Pulmonary artery endothelial cell (primary cell): ENCODE measurements around the gene TEX44. TPM values are rescaled to one million over a fixed set of nuclear protein-coding genes. Genes with fewer than 3 reads are reported as not detected.

ENCODE experiments used
- DNase-seq: peaks from one replicate; pipeline ENCODE4 v3.0.0-alpha.2; 2011; ENCODE audit warnings: low read depth, low spot score
- total RNA-seq: library from RNA; depleted of rRNA; stranded (reverse); fragments of >200 nt; gene quantifications from 2 replicates; pipeline ENCODE4 v1.2.3, GENCODE V29; 2014

TEX44 gene
- total RNA-seq, 1 donor from 2014 or later: not detected

DNA sequence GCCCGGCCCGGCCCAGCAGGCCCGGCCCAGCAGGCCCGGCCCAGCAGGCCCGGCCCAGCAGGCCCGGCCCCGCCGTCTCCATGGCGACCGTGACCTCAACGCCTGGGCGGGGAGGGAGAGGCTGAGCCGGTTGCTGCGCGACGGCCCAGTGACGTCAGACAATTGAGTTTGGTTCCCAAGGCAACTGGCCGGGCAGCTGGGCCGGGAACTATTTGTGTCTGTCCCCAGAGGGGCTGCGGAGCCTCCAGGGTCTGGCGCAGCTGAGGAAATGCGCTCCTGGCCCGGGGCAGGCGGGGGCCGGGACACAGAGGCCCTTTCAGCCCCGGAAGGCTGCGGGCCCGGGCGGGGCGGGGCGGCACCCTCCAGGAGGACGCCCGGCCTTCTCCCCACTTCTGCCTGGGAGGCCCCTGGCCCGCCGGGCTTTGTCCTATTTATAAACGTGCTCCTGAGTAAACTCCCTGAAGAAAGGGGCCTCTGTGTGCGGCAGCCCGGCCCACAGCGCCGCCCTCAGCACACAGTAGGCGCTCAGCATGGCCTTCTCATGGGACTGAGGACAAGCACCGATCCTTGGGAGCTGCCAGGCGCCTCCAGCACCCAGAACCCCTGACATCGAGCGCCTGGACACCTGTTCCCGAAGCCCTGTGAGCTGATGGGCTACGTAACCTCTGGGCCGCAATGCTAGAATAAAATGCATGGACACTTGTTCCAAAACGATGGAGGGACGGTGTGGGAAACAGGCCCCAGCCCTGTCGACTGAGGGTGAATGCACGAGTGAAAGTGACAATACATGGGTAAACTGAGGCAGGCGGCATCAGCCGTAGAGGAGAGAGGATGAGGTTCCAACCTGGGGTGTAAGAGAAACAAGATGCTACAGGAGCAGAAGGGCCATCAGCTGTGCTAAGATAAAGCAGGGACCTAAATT is 12.3 kb downstream of the TEX44 start:
- DNase-seq: peak; percentile 93

- DNase-seq: no peak
Measured at GRCh38 chr2:231605607-231606091, 13.0 kb downstream of the TEX44 start.

GRCh38 chr2:231606941-231607340 is 14.3 kb downstream of the TEX44 start:
- no peak for DNase-seq

DNA sequence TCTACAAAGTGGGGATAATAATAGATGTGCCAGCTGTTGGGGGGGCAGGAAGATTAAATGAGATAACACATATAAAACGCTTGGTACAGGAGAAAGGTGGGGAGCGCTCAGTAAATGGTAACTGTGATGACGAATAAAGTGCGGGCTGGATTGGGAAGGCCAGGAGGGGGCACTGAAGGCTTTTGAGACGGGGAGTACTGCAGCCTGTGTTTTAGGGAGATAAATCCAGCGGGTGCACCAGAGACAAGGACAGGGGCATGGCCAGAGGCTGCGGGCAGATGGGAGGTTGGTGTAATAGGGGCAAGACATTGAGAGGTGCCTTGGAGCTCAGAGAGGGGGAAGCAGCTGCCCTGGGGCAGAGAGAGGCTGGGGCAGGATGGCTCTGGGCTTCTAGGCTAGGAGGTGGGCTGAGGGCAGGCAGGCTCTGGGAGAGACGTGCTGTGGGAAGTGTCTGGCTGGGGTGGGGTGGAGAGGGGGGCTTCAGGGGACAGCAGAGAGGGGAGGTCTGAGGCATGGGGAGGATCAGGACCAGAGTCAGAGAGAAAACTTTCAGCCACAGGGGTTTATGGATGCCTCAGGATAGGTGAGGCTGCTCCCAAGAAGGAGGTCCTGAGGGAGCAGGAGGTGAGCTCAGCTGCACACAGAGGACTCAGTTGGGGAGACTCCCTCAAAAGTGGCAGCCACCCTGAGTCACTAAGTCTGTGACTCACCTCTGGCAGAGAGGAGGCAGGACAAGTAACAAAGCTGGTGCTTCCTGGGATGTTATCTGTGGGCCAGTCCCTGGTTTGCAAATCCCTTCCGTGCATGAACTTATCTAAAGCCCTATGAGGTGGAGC is 18.8 kb downstream of the TEX44 start:
- DNase-seq: no peak

DNA sequence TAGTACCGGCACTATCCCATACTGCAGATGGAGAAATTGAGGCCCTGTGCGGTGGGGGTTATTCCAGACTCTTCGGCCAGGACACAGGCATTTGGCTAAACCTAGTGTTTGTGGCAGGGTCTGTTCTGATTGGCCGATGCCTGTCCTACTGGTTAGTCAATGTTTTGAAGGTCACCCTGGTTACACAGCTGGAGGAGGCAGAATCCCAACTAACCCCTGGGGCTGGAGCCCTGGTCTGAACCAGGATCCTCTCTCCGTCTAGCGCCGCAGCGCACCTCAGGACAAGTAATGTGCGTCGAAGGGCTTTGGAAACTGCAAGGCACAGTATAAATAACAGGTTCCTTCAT is 19.4 kb downstream of the TEX44 start:
- DNase-seq: no peak

- peak; percentile 81 for DNase-seq
Measured at GRCh38 chr2:231612456-231613330, 20.0 kb downstream of the TEX44 start.

GRCh38 chr2:231613331-231613662 is 20.6 kb downstream of the TEX44 start:
- no peak for DNase-seq

DNA sequence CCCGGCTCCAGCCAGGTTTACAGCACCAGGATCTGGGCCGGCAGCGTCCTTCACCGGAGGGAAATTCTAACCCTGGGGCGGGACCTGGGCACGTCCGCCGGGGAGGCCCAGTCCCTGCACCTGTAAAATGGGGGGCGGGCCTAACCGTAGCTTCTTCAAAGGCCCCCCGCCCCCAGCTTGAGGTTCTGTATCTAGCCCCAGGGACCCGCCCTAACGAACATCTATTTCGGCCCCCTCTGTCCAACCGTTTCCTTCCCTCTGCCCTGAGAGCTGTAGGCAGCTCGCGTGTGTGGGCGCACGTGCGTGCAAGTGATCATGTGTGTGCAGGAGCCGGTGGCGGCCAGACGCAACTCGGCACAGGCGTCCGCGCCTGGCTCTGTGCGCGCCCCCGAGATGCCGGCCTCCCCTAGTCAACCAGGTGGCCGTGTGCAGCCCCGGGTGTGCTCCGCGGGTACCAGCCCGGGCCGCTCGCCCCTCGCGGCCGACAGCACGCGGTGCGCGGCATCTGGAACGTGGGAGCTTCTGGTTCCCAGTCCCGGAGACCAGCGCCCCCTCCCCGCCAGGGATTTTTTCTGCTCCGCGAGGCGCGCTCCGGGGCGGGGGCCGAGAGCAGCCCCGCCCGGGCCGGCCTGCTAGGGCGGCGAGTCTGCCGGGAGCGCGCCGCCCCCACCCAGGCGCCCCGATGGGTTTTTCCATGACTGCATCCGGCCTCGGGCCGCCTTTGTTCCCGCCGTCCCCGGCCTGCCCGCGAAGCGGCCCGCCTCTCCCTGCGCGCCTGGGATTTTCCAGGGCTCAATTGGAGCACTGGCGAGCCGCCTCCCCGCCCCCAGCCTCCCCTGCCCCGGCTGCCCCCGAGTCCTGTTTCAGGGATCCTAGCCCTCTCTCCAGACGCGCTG is 21.2 kb downstream of the TEX44 start:
- DNase-seq: peak; percentile 55

- DNase-seq: no peak
Measured at GRCh38 chr2:231614559-231615057, 21.9 kb downstream of the TEX44 start.

GRCh38 chr2:231615058-231615671 is 22.5 kb downstream of the TEX44 start:
- DNase-seq: no peak

DNA sequence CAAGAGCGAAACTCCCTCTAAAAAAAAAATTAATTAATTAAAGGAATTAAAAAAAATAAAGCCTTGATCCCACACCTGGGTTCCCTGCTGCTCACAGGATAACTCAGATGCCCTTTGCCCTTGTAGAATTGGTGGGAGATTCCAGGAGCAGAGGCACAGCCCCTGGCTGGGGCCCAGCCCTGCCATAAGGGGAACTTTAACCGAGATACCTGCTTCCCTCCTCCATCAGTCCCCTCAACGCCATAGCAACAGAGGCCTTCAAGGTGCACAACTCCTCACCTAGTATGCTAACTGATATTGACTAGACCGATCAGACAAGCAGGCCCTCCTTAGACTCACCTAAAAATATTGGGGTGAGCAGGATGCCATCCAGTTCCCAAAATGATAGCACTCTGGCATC is 23.6 kb downstream of the TEX44 start:
- no peak for DNase-seq

DNA sequence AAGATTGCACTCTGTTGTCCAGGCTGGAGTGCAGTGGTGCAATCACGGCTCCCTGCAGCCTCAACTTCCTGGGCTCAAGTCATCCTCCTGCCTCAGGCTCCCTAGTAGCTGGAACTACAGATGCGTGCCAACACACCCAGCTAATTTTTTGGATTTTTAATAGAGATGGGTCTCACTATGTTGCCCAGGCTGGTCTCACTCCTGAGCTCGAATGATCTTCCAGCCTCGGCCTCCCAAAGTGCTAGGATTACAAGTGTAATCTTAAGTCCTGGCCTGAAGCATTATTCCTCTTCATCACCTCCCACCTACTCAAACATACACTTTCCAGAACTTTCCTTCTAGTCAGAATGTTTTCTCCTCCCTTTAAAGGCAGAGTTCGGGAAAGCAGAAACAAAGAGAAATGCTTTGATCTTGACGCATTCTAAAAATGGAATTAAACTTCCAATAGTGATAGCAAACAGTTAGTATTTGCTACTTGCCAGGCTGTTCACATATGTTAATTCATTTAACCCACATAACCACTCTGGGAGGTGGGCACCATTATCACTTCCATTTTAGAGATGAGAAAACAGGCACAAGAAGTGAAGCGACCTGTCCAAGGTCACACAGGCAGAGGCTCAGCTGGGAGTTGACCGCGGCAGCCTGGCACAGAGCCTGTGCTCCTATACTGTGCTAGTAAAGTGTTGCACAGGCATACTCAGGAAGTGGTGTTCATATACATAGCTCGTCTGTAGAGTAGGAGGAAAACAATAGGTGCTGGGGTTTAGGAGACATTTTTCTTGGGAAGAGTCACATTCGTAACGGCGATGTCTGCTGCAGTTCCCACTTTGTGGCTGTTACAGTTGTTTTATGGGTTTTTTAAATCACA is 24.6 kb downstream of the TEX44 start:
- no peak for DNase-seq

DNA sequence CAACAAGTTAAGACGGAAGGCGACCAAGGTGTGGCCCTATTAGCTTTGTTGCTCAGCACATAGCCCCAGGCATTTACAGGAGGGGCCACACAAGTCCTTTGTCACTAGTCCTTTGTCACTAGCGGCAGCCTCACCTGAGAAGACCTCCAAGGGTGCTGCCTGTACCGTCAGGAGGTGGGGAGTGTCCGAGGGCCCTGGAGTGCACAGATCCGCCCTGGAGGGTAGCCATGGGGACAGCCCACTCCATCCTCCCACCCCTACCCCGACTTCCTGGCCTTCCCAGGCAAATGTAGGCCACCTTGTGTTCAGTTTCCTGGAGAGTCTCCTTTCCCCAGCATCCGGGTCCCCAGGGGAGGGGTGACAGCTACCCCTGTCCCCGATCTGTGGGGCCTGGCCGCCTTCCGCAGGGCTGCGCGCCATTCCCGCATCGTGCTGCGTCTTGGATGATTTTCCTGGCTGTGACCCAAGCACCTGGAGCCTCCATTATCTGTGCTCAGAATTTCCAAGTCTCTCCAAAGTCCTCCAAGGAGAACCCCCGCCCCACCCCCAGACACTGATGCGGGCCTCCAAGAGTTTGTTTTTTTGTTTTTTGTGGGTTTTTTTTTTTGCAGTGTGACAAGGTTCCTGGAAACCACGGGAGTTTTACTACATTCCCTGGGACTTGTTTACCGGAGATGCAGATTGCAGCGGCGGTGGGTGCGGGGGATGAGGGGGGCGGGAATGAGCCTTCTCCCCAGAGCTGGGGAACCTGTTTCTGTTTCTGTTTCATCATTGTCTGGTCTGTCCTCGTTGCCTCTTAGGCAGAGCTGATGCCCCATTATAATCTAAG is 28.6 kb downstream of the TEX44 start:
- DNase-seq: no peak

DNA sequence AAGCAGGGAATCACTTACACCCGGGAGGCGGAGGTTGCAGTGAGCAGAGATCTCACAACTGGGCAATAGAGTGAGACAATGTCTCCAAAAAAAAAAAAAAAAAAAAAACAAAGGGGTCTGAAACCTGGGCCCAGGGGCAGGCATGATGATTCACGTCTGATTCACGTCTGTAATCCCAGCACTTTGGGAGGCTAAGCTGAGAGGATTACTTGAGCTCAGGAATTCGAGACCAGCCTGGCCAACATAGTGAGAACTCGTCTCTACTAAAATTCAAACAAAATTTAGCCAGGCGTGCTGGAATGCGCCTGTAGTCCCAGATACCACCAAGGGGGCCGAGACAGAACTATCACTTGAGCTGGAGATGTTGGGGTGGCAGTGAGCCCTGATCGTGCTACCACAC is 30.3 kb downstream of the TEX44 start:
- DNase-seq: no peak

DNA sequence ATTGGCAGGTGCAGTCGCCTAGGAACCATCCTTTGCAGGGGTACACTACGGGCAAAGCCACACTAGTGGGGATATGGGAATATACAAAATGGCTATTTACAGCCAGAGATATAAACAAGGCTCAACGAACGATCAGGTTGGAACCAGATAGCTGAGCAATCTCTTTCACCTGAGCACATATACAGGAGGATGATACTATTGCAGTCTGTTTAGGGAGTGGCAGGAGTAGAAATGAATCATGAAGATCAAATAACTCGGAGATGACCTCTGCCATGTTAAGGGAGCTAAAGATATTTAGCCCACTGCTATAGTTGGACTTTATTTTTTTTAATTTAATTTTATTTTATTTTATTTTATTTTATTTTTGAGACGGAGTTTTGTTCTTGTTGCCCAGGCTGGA is 33.8 kb downstream of the TEX44 start:
- DNase-seq: no peak

GRCh38 chr2:231627384-231628120 is 34.9 kb downstream of the TEX44 start:
- no peak for DNase-seq

GRCh38 chr2:231632559-231633142 is 40.0 kb downstream of the TEX44 start:
- no peak for DNase-seq
